Fibroblast of lung (primary cell): ENCODE data around the gene TPMT. TPM values are rescaled to one million over a fixed set of nuclear protein-coding genes. Genes with fewer than 3 reads are reported as not detected.
"Not testable (repeated sequence)": the region's sequence is repeated elsewhere in the genome, so short reads cannot be mapped to it uniquely, and the experiment has no call there.

Experiments used
- DNase-seq, 2 donors: peaks; one replicate each; pipeline versions ENCODE4 v3.0.0 to v3.0.0-alpha.2; 2010; ENCODE audit warnings: low read depth in 2 of 2
- H2AFZ ChIP-seq: 2 replicates; pipeline ENCODE4 v1.5.1; 2012; ENCODE audit warnings: low read length, control low read depth, inconsistent platforms
- H3K27ac ChIP-seq: 2 replicates; pipeline ENCODE4 v1.5.1; 2011; ENCODE audit warnings: low read length, control low read depth; ENCODE audit not compliant: insufficient read depth
- H3K27me3 ChIP-seq: 2 replicates; pipeline ENCODE4 v1.5.1; 2011; ENCODE audit warnings: mild to moderate bottlenecking, low read length; ENCODE audit not compliant: control insufficient read depth, insufficient read depth
- H3K36me3 ChIP-seq: 2 replicates; pipeline ENCODE4 v1.5.1; 2011; ENCODE audit warnings: low read length; ENCODE audit not compliant: control insufficient read depth, insufficient read depth
- H3K4me1 ChIP-seq: 2 replicates; pipeline ENCODE4 v1.5.1; 2011; ENCODE audit warnings: low read length; ENCODE audit not compliant: control insufficient read depth, insufficient read depth; ENCODE audit errors: extremely low read depth
- H3K4me2 ChIP-seq: 2 replicates; pipeline ENCODE4 v1.5.1; 2011; ENCODE audit warnings: low read length, control low read depth; ENCODE audit not compliant: insufficient read depth; ENCODE audit errors: extremely low read depth
- H3K4me3 ChIP-seq, 4 experiments: fragments of 200-600 bp in 1 of 4; sonication (generic) in 1 of 4; replicated peaks in 1 of 4; 2 replicates each; pipeline ENCODE4 v1.5.1; 2011 to 2016; ENCODE audit warnings: low read length in 4 of 4, low read depth in 3 of 4, mild to moderate bottlenecking in 3 of 4, control low read depth in 2 of 4, inconsistent platforms in 1 of 4, mixed read lengths in 1 of 4; ENCODE audit not compliant: insufficient read depth in 1 of 4; ENCODE audit errors: control extremely low read depth in 1 of 4
- H3K79me2 ChIP-seq: 2 replicates; pipeline ENCODE4 v1.5.1; 2012; ENCODE audit warnings: mild to moderate bottlenecking, low read length, inconsistent platforms; ENCODE audit not compliant: control insufficient read depth, insufficient read depth
- H3K9ac ChIP-seq: 2 replicates; pipeline ENCODE4 v1.5.1; 2011; ENCODE audit warnings: mild to moderate bottlenecking, low read length, control low read depth; ENCODE audit not compliant: insufficient read depth
- H3K9me3 ChIP-seq: 2 replicates; pipeline ENCODE4 v1.5.1; 2012; ENCODE audit warnings: low read depth, low read length; ENCODE audit not compliant: control insufficient read depth, insufficient read depth
- H4K20me1 ChIP-seq: 2 replicates; pipeline ENCODE4 v1.5.1; 2011; ENCODE audit warnings: low read length; ENCODE audit not compliant: control insufficient read depth, insufficient read depth; ENCODE audit errors: extremely low read depth
- EZH2 ChIP-seq: IDR thresholded peaks from 2 replicates; pipeline ENCODE4 v1.5.1; 2012; ENCODE audit warnings: low read length, control low read depth, mild to moderate bottlenecking; ENCODE audit errors: missing control alignments
- polyA plus RNA-seq, 2 donors: library from polyadenylated mRNA; depleted of rRNA in 1 of 2; stranded (reverse) in 1 of 2; unstranded in 1 of 2; fragments of >200 nt; gene quantifications; 2 replicates each; pipeline ENCODE4 v1.2.1, GENCODE V29; 2011 to 2012; ENCODE audit warnings: missing spikeins in 1 of 2
- total RNA-seq: library from RNA; depleted of rRNA; stranded (reverse); fragments of >200 nt; gene quantifications from 2 replicates; pipeline ENCODE4 v1.2.1, GENCODE V29; 2014
- TF ChIP-seq, protein P1 (sequence below), 2 donors: IDR thresholded peaks in 1 of 2; conservative IDR thresholded peaks in 1 of 2; 1 replicate in 1 of 2; 2 replicates in 1 of 2; pipeline ENCODE4 v1.5.1; 2011 to 2012; ENCODE audit warnings: low read length in 2 of 2, control low read depth in 1 of 2, inconsistent platforms in 1 of 2, low read depth in 1 of 2, mild to moderate bottlenecking in 1 of 2

The TPMT gene
- total and polyA plus RNA-seq, 2 donors (not counting 1 experiment from before 2014, with no cell fraction given) = 17.5 to 20.2 TPM

DNA sequence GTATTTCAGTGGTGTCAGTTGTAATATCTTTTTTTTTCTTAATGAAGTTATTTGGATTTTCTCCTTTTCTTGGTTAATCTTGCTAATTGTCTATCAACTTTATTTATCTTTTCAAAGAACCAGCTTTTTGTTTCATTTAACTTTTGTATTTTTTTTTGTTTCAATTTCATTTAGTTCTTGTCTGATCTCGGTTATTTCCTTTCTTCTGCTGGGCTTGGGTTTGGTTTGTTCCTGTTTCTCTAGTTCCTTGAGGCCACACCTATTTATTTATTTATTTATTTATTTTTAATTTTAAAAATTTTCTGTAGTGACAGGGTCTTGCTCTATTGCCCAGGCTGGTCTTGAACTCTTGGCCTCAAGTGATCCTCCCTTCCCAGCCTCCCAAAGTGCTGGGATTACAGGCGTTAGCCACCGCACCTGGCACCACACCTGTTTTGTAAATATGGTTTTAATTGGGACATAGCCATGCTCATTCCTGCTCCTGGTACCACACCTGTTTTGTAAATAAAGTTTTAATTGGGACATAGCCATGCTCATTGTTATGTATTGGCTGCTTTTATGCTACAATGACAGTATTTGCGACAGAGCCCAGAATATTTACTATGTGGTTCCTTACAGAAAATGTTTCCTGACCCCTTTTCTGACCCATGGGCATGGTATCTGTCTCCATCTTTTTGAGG, 22.5 kb upstream of the TPMT start:
- Histone ChIP-seq H3K36me3 (no peaks in the 10 kb centered on the region), H4K20me1 (no peaks in the 10 kb centered on the region), H3K9ac (no peak overlapping the region), H3K4me2 (no peak overlapping the region), H3K9me3 (no peaks in the 10 kb centered on the region), H3K27ac (no peak overlapping the region), H3K79me2 (no peaks in the 10 kb centered on the region), H3K4me3 (no peak overlapping the region), H3K27me3 (no peaks in the 10 kb centered on the region), H3K4me1 (no peaks in the 10 kb centered on the region), H2AFZ (no peak overlapping the region)
- no peak for DNase-seq
- TF ChIP-seq, protein P1, sequence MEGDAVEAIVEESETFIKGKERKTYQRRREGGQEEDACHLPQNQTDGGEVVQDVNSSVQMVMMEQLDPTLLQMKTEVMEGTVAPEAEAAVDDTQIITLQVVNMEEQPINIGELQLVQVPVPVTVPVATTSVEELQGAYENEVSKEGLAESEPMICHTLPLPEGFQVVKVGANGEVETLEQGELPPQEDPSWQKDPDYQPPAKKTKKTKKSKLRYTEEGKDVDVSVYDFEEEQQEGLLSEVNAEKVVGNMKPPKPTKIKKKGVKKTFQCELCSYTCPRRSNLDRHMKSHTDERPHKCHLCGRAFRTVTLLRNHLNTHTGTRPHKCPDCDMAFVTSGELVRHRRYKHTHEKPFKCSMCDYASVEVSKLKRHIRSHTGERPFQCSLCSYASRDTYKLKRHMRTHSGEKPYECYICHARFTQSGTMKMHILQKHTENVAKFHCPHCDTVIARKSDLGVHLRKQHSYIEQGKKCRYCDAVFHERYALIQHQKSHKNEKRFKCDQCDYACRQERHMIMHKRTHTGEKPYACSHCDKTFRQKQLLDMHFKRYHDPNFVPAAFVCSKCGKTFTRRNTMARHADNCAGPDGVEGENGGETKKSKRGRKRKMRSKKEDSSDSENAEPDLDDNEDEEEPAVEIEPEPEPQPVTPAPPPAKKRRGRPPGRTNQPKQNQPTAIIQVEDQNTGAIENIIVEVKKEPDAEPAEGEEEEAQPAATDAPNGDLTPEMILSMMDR (conservative IDR thresholded peaks at IDR 0.05 in 1 of 2, IDR thresholded peaks at IDR 0.05 in 1 of 2; ENCODE audit: low read depth in 1 of 2, low read length in 2 of 2) = no peak
- no peak for TF ChIP-seq EZH2

DNA sequence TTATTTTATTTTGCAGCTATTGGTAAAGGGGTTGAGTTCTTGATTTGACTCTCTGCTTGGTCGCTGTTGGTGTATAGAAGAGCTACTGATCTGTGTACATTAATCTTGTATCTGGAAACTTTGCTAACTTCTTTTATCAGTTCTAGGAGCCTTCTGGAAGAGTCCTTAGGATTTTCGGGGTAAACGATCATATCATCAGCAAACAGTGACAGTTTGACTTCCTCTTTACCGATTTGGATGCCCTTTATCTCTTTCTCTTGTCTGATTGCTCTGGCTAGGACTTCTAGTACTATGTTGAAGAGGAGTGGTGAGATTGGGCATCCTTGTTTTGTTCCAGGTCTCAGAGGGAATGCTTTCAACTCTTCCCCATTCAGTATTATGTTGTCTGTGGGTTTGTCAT, 21.3 kb upstream of the TPMT start:
- H3K27me3 ChIP-seq, H3K79me2 ChIP-seq, H3K9me3 ChIP-seq, H3K4me3 ChIP-seq, H2AFZ ChIP-seq, H3K4me2 ChIP-seq, H3K4me1 ChIP-seq, H3K9ac ChIP-seq, H4K20me1 ChIP-seq, DNase-seq, H3K27ac ChIP-seq, H3K36me3 ChIP-seq: not testable (repeated sequence)

GRCh38 chr6:18171871-18172270, 17.0 kb upstream of the TPMT start:
- Histone ChIP-seq H3K27ac (no peak overlapping the region), H3K4me3 (no peak overlapping the region), H3K9me3 (no peaks in the 10 kb centered on the region), H3K4me2 (no peak overlapping the region), H3K4me1 (no peaks in the 10 kb centered on the region), H3K27me3 (no peaks in the 10 kb centered on the region), H2AFZ (no peak overlapping the region), H3K79me2 (no peaks in the 10 kb centered on the region), H4K20me1 (no peaks in the 10 kb centered on the region), H3K36me3 (no peaks in the 10 kb centered on the region), H3K9ac (no peak overlapping the region)
- TF ChIP-seq, protein P1 (conservative IDR thresholded peaks at IDR 0.05 in 1 of 2, IDR thresholded peaks at IDR 0.05 in 1 of 2; ENCODE audit: low read depth in 1 of 2, low read length in 2 of 2) = no peak
- TF ChIP-seq EZH2 = no peak
- DNase-seq = no peak
